Fibroblast of villous mesenchyme (primary cell): ENCODE results near the gene ZNF367. TPM values are rescaled to one million over a fixed set of nuclear protein-coding genes. Genes with fewer than 3 reads are reported as not detected.
A peak's percentile ranks its signal among the peaks of the same experiment; 100 is the strongest.
"Not testable (repeated sequence)": the region's sequence is repeated elsewhere in the genome, so short reads cannot be mapped to it uniquely, and the experiment has no call there.

Experiments
- DNase-seq: peaks from one replicate; pipeline ENCODE4 v3.0.0-alpha.2; 2010; ENCODE audit warnings: low read depth
- H3K4me3 ChIP-seq: 2 replicates; pipeline ENCODE4 v1.5.1; 2011; ENCODE audit warnings: low read depth, mild to moderate bottlenecking, low read length
- total RNA-seq: library from RNA; depleted of rRNA; stranded (reverse); fragments of >200 nt; gene quantifications from 2 replicates; pipeline ENCODE4 v1.2.3, GENCODE V29; 2012
- TF ChIP-seq, protein P1 (sequence below): IDR thresholded peaks from 2 replicates; pipeline ENCODE4 v1.5.1; 2012; ENCODE audit warnings: low read depth, mild to moderate bottlenecking, low read length; ENCODE audit not compliant: insufficient read depth

ZNF367 gene
- total RNA-seq, 1 donor = 5.6 TPM

GRCh38 chr9:96382175-96382574, 36.0 kb downstream of the ZNF367 start:
- DNase-seq = peak; percentile 22
- TF ChIP-seq, protein P1, sequence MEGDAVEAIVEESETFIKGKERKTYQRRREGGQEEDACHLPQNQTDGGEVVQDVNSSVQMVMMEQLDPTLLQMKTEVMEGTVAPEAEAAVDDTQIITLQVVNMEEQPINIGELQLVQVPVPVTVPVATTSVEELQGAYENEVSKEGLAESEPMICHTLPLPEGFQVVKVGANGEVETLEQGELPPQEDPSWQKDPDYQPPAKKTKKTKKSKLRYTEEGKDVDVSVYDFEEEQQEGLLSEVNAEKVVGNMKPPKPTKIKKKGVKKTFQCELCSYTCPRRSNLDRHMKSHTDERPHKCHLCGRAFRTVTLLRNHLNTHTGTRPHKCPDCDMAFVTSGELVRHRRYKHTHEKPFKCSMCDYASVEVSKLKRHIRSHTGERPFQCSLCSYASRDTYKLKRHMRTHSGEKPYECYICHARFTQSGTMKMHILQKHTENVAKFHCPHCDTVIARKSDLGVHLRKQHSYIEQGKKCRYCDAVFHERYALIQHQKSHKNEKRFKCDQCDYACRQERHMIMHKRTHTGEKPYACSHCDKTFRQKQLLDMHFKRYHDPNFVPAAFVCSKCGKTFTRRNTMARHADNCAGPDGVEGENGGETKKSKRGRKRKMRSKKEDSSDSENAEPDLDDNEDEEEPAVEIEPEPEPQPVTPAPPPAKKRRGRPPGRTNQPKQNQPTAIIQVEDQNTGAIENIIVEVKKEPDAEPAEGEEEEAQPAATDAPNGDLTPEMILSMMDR = no peak
- H3K4me3 ChIP-seq = no peak overlapping the region

- H3K4me3 ChIP-seq = no peak overlapping the region
- no peak for DNase-seq
- TF ChIP-seq, protein P1 = no peak
Observed at GRCh38 chr9:96381696-96382095, 36.5 kb downstream of the ZNF367 start.

DNA sequence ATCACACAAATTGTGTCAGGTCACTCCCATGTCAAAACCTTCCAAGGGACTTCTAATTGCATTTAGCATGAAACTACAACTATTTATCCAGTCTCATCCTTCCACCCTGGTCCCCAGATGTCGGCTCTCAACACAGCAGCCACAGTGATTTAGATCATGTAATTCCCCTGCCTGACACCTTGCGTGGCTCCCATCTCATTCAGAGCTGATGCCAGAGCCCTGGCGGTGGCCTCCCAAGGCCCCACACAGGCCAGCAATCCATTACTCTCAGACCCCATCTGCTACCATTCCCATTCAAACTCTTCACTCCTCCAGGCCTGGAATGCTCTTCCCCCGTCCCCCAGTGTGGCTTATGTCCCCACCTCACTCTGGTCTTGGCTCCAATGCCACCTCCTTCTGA, 37.0 kb downstream of the ZNF367 start:
- no peak for DNase-seq
- TF ChIP-seq, protein P1 = no peak
- no peak overlapping the region for H3K4me3 ChIP-seq

DNA sequence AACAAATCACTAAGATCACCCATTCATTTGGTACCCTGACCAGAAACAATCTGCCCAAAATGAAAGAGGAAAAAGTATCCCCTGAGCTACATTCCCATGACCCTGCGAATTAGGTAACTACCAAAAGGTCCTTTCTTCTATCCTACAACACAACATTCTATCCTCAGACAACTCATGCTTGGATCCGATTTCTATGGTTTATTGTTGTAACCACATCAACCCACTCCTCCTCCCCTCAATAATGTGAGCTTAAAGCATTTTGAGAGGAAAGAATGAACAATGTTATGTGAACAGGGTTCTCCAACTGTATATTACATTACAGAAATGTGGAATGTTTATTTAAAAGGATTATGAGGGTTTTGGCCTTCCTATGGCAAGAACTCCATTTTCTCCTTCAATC, 38.7 kb downstream of the ZNF367 start:
- TF ChIP-seq, protein P1 = no peak
- H3K4me3 ChIP-seq = no peak overlapping the region
- DNase-seq = no peak

DNA sequence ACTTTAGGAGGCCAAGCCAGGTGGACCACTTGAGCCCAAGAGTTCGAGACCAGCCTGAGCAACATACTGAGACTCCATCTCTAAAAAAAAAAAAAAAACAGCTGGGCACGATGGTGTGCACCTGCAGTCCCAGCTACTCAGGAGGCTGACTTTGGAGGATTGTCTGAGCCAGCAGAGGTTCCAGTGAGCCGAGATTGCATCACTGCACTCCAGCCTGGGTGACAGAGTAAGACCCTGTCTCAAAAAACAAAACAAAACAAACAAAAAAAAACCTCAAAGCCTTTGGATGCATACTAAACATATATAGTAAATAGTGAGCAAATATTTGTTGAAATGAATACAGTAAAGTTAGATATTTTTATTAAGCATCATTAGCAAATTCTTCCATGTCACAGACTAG, 40.0 kb downstream of the ZNF367 start:
- no peak for DNase-seq
- H3K4me3 ChIP-seq = no peak overlapping the region
- TF ChIP-seq, protein P1 = no peak

- H3K4me3 ChIP-seq = no peak overlapping the region
- TF ChIP-seq, protein P1 = no peak
- peak; percentile 48 for DNase-seq
Observed at GRCh38 chr9:96376891-96377874, 41.0 kb downstream of the ZNF367 start.

- not testable (repeated sequence) for H3K4me3 ChIP-seq, DNase-seq
Observed at GRCh38 chr9:96375507-96375906, 42.7 kb downstream of the ZNF367 start.
